GM23338 (cell line): ENCODE results near the gene EPPIN. TPM values are rescaled to one million over a fixed set of nuclear protein-coding genes. Genes with fewer than 3 reads are reported as not detected.

Experiments used
- ATAC-seq: fragments of 200-7000 bp; cut with Tn5 transposase; 3 replicates; pipeline ENCODE4 v1.9.1; 2020
- DNase-seq: peaks from one replicate; pipeline ENCODE4 v3.0.0-alpha.2; 2015; ENCODE audit warnings: low spot score
- H2AFZ ChIP-seq: fragments of 200-600 bp; sonication (generic); 2 replicates; pipeline ENCODE4 v1.8.0; 2016; ENCODE audit warnings: antibody characterized with exemption, mild to moderate bottlenecking, moderate library complexity
- H3F3A ChIP-seq: fragments of 200-600 bp; sonication (generic); replicated peaks from 2 replicates; pipeline ENCODE4 v1.8.0; 2017; ENCODE audit warnings: antibody characterized with exemption, mixed run types, low read depth
- H3K27ac ChIP-seq: fragments of 200-600 bp; sonication (generic); 2 replicates; pipeline ENCODE4 v1.6.1; 2016; ENCODE audit warnings: low read depth
- H3K27me3 ChIP-seq: fragments of 200-600 bp; sonication (generic); 2 replicates; pipeline ENCODE4 v1.8.0; 2016; ENCODE audit warnings: mild to moderate bottlenecking, mixed run types, moderate library complexity; ENCODE audit not compliant: insufficient read depth
- H3K36me3 ChIP-seq: fragments of 200-600 bp; sonication (generic); 2 replicates; pipeline ENCODE4 v1.8.0; 2016; ENCODE audit warnings: mild to moderate bottlenecking; ENCODE audit not compliant: insufficient read depth
- H3K4me1 ChIP-seq: fragments of 200-600 bp; sonication (generic); 2 replicates; pipeline ENCODE4 v1.8.0; 2016; ENCODE audit warnings: mild to moderate bottlenecking, moderate library complexity; ENCODE audit not compliant: insufficient read depth
- H3K4me2 ChIP-seq: fragments of 200-600 bp; sonication (generic); 2 replicates; pipeline ENCODE4 v1.7.1; 2017; ENCODE audit warnings: mixed run types
- H3K4me3 ChIP-seq: fragments of 200-600 bp; sonication (generic); 2 replicates; pipeline ENCODE4 v1.6.1; 2016; ENCODE audit warnings: mixed run types
- H3K79me2 ChIP-seq: fragments of 200-600 bp; sonication (generic); replicated peaks from 2 replicates; pipeline ENCODE4 v1.8.0; 2017; ENCODE audit warnings: mild to moderate bottlenecking; ENCODE audit not compliant: insufficient read depth
- H3K9me2 ChIP-seq: fragments of 200-600 bp; sonication (generic); 2 replicates; pipeline ENCODE4 v1.8.0; 2017; ENCODE audit not compliant: insufficient read depth
- H4K20me1 ChIP-seq: fragments of 200-600 bp; sonication (generic); replicated peaks from 2 replicates; pipeline ENCODE4 v1.8.0; 2017; ENCODE audit warnings: mild to moderate bottlenecking; ENCODE audit not compliant: insufficient read depth
- H3K27ac Mint-ChIP-seq: 2 replicates; pipeline ENCODE4 v1.8.0; 2020; ENCODE audit warnings: inconsistent platforms, mild to moderate bottlenecking, moderate library complexity, mixed read lengths
- H3K27me3 Mint-ChIP-seq: 3 replicates; pipeline ENCODE4 v1.8.0; 2022; ENCODE audit warnings: low read depth, mild to moderate bottlenecking, moderate library complexity, mixed read lengths, inconsistent platforms; ENCODE audit not compliant: insufficient read depth, poor library complexity
- H3K36me3 Mint-ChIP-seq: 3 replicates; pipeline ENCODE4 v1.8.0; 2021; ENCODE audit warnings: low read depth, mild to moderate bottlenecking, inconsistent platforms, moderate library complexity, mixed read lengths
- H3K4me1 Mint-ChIP-seq: 3 replicates; pipeline ENCODE4 v1.8.0; 2020; ENCODE audit warnings: mild to moderate bottlenecking, inconsistent platforms, mixed read lengths
- H3K4me3 Mint-ChIP-seq: 3 replicates; pipeline ENCODE4 v1.8.0; 2021; ENCODE audit warnings: moderate library complexity, mild to moderate bottlenecking, inconsistent platforms, mixed read lengths
- H3K9me3 Mint-ChIP-seq: 3 replicates; pipeline ENCODE4 v1.8.0; 2020; ENCODE audit warnings: moderate library complexity, mild to moderate bottlenecking, inconsistent platforms, mixed read lengths
- JUNB ChIP-seq: IDR thresholded peaks from one replicate; pipeline ENCODE4 v1.6.1; 2016; ENCODE audit warnings: antibody characterized with exemption; ENCODE audit not compliant: unreplicated experiment
- NANOG ChIP-seq: IDR thresholded peaks from 2 replicates; pipeline ENCODE4 v1.6.1; 2016; ENCODE audit warnings: antibody characterized with exemption, borderline replicate concordance
- STAT1 ChIP-seq: IDR thresholded peaks from one replicate; pipeline ENCODE4 v1.6.1; 2016; ENCODE audit warnings: antibody characterized with exemption; ENCODE audit not compliant: unreplicated experiment
- ZNF331 ChIP-seq: fragments of 250-450 bp; sonication (Bioruptor Pico); IDR thresholded peaks from 2 replicates; pipeline ENCODE4 v1.5.0; 2020; ENCODE audit warnings: low read depth, mild to moderate bottlenecking, moderate library complexity
- ZNF462 ChIP-seq: fragments of 250-450 bp; sonication (Bioruptor Pico); IDR thresholded peaks from 2 replicates; pipeline ENCODE4 v1.5.0; 2020; ENCODE audit warnings: mild to moderate bottlenecking, moderate library complexity
- polyA plus RNA-seq: library from polyadenylated mRNA; unstranded; fragments of >200 nt; fragmentation: Nextera tagmentation; extraction: Ambion mirVana; gene quantifications from 2 replicates; pipeline ENCODE4 v1.2.1, GENCODE V29; 2016
- total RNA-seq: library from RNA; depleted of rRNA; stranded (reverse); fragments of >200 nt; shearing (Covaris generic); gene quantifications from 2 replicates; pipeline ENCODE4 v1.2.3, GENCODE V29; 2014
- TF ChIP-seq, protein P1 (sequence below), 2 experiments: fragments of 200-600 bp in 1 of 2; sonication (generic) in 1 of 2; conservative IDR thresholded peaks; 2 replicates each; pipeline versions ENCODE4 v1.5.1 to v1.6.1; 2016 to 2017; ENCODE audit warnings: antibody characterized with exemption in 2 of 2, low read depth in 2 of 2, mild to moderate bottlenecking in 2 of 2, moderate library complexity in 1 of 2

EPPIN gene
- total and polyA plus RNA-seq, 2 experiments from 2014 or later = 0.78 TPM; not detected in 1

GRCh38 chr20:45595235-45595634, 48.0 kb upstream of the EPPIN start:
- H3K4me2 ChIP-seq = no peak overlapping the region
- no peaks in the 10 kb centered on the region for H3K79me2 ChIP-seq
- H3K4me1 ChIP-seq = no peaks in the 10 kb centered on the region
- no peak overlapping the region for H2AFZ ChIP-seq
- no peak overlapping the region for H3K27ac ChIP-seq
- no peaks in the 10 kb centered on the region for H3K27me3 ChIP-seq
- DNase-seq (no peak), ATAC-seq (no peak)
- H4K20me1 ChIP-seq = no peaks in the 10 kb centered on the region
- TF ChIP-seq, protein P1, sequence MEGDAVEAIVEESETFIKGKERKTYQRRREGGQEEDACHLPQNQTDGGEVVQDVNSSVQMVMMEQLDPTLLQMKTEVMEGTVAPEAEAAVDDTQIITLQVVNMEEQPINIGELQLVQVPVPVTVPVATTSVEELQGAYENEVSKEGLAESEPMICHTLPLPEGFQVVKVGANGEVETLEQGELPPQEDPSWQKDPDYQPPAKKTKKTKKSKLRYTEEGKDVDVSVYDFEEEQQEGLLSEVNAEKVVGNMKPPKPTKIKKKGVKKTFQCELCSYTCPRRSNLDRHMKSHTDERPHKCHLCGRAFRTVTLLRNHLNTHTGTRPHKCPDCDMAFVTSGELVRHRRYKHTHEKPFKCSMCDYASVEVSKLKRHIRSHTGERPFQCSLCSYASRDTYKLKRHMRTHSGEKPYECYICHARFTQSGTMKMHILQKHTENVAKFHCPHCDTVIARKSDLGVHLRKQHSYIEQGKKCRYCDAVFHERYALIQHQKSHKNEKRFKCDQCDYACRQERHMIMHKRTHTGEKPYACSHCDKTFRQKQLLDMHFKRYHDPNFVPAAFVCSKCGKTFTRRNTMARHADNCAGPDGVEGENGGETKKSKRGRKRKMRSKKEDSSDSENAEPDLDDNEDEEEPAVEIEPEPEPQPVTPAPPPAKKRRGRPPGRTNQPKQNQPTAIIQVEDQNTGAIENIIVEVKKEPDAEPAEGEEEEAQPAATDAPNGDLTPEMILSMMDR (conservative IDR thresholded peaks at IDR 0.05; ENCODE audit: low read depth in 2 of 2) = no peak
- TF ChIP-seq JUNB (no peak), ZNF331 (CRISPR knock-in tag) (no peak), STAT1 (no peak), NANOG (no peak), ZNF462 (no peak)
- H3K9me2 ChIP-seq = peaks cover 12% of the 10 kb centered on the region
- Mint-ChIP-seq H3K36me3 (peaks cover 9% of the 10 kb centered on the region), H3K27me3 (no peaks in the 10 kb centered on the region), H3K9me3 (peaks cover 9% of the 10 kb centered on the region), H3K27ac (no peak overlapping the region), H3K4me3 (no peak overlapping the region), H3K4me1 (no peaks in the 10 kb centered on the region)
- H3K36me3 ChIP-seq = no peaks in the 10 kb centered on the region
- H3F3A ChIP-seq = no peaks in the 10 kb centered on the region
- H3K4me3 ChIP-seq = no peak overlapping the region
